ENCODE data around the gene EMC8.
A peak's percentile ranks its signal among the peaks of the same experiment; 100 is the strongest.

The EMC8 gene

GRCh38 chr16:85762970-85763369, 36.4 kb downstream of the EMC8 start:
- no peak for DNase-seq (ENCODE audit: low read depth)
- TF ChIP-seq CTCF (IDR thresholded peaks at IDR 0.05; ENCODE audit: control insufficient read depth, insufficient read depth, low read depth, low read length, missing control alignments), result no peak
- no peak overlapping the region for H3K4me3 ChIP-seq (ENCODE audit: control insufficient read depth, low read depth, low read length)

GRCh38 chr16:85761861-85762260, 37.5 kb downstream of the EMC8 start:
- no peak for TF ChIP-seq CTCF (IDR thresholded peaks at IDR 0.05; ENCODE audit: control insufficient read depth, insufficient read depth, low read depth, low read length, missing control alignments)
- DNase-seq (ENCODE audit: low read depth), result no peak
- H3K4me3 ChIP-seq (ENCODE audit: control insufficient read depth, low read depth, low read length), result no peak overlapping the region

- no peak for DNase-seq (ENCODE audit: low read depth)
- H3K4me3 ChIP-seq (ENCODE audit: control insufficient read depth, low read depth, low read length), result no peak overlapping the region
- peak; percentile 44 for TF ChIP-seq CTCF (IDR thresholded peaks at IDR 0.05; ENCODE audit: control insufficient read depth, insufficient read depth, low read depth, low read length, missing control alignments)
Observed at GRCh38 chr16:85759631-85760419, 39.5 kb downstream of the EMC8 start.

DNA sequence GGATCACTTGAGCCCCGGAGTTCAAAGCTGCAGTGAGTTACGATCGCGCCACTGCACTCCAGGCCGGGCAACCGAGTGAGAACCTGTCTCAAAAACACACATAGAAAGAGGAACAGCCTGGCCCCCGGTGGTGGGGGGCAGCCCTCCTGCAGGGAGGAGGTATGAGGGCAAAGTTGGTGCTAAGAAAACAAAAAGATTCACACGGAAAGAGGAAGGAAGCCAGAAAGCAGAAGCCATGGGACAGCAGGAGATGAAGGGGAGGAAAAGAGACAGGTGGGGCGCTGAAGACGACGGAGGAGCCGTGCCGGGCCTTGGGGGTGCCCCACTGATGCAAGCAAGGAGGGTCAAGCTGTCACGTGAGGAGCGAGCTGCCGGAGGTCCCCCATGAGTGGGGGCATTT, 40.2 kb downstream of the EMC8 start:
- H3K4me3 ChIP-seq (ENCODE audit: control insufficient read depth, low read depth, low read length), result no peak overlapping the region
- no peak for TF ChIP-seq CTCF (IDR thresholded peaks at IDR 0.05; ENCODE audit: control insufficient read depth, insufficient read depth, low read depth, low read length, missing control alignments)
- DNase-seq (ENCODE audit: low read depth), result no peak

- no peak overlapping the region for H3K4me3 ChIP-seq (ENCODE audit: control insufficient read depth, low read depth, low read length)
- TF ChIP-seq CTCF (IDR thresholded peaks at IDR 0.05; ENCODE audit: control insufficient read depth, insufficient read depth, low read depth, low read length, missing control alignments), result no peak
- DNase-seq (ENCODE audit: low read depth), result no peak
Observed at GRCh38 chr16:85757341-85757822, 42.0 kb downstream of the EMC8 start.

DNA sequence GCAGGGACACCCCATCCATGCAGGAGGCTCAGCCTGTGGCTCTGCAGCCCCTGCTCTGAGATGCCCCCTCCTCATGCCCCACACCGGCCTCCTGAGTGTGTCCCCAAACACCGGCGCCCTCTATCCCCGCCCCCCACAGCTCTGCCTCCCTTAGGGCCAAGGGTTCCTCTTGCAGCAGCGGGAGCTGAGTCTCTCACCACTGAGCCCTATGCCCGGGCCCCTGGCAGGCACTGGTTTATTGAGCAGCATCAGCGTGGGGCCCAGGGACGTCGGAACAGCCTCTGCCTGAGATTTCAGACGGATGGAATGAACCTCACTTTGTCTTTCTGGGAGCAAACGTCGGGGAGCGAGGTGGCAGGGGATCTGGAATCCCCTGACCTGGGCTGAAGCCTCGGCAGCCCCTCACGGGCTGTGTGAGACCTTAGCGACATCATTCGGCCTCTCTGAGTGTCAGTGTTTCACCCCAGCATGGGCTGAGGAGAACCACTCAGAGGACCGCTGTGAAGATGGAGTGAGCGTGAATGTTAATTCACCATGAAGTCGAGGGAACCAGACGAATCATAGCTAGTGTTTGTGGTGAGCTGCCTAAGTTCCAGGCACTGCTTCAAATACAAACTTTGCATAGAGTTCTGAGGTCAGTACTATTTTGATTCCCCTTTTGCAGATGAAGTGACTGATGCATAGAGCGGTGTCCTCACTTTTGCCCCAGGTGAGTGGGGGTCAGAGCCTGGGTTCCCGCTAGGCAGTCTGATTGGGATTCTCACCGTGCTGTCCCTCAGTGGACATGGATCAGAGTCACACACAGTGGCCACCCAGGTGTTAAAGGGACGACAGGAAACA, 43.2 kb downstream of the EMC8 start:
- DNase-seq (ENCODE audit: low read depth), result no peak
- no peak for TF ChIP-seq CTCF (IDR thresholded peaks at IDR 0.05; ENCODE audit: control insufficient read depth, insufficient read depth, low read depth, low read length, missing control alignments)
- H3K4me3 ChIP-seq (ENCODE audit: control insufficient read depth, low read depth, low read length), result no peak overlapping the region
